Right atrium auricular region (tissue), 2 donors: ENCODE measurements around the gene RAE1. TPM values are rescaled to one million over a fixed set of nuclear protein-coding genes. Genes with fewer than 3 reads are reported as not detected.

Source experiments
- DNase-seq: peaks from one replicate; pipeline ENCODE4 v3.0.0-alpha.2; 2019; ENCODE audit warnings: low spot score
- H3K27ac ChIP-seq, 2 donors: fragments of 200-600 bp; sonication (generic); 1 replicate in 1 of 2; 2 replicates in 1 of 2; pipeline ENCODE4 v1.5.1; 2016 to 2019
- H3K27me3 ChIP-seq, 2 donors: fragments of 200-600 bp; sonication (generic); one replicate each; pipeline versions ENCODE4 v1.5.1 to v1.6.0; 2017 to 2019
- H3K36me3 ChIP-seq: fragments of 200-600 bp; sonication (generic); one replicate; pipeline ENCODE4 v1.5.1; 2016
- H3K4me1 ChIP-seq, 2 donors: fragments of 200-600 bp; sonication (generic); one replicate each; pipeline versions ENCODE4 v1.5.1 to v1.6.0; 2017 to 2019
- H3K4me3 ChIP-seq, 2 donors: fragments of 200-600 bp; sonication (generic); 1 replicate in 1 of 2; 2 replicates in 1 of 2; pipeline ENCODE4 v1.5.1; 2017 to 2019; ENCODE audit warnings: mild to moderate bottlenecking in 1 of 2, moderate library complexity in 1 of 2
- H3K9me3 ChIP-seq, 2 donors: fragments of 200-600 bp; sonication (generic); one replicate each; pipeline ENCODE4 v1.5.1; 2019
- total RNA-seq, 2 donors: library from RNA; depleted of rRNA; stranded (reverse); fragments of >200 nt; gene quantifications; one replicate each; pipeline ENCODE4 v1.1.0, GENCODE V29; 2016
- TF ChIP-seq, protein P1 (sequence below), 2 donors: fragments of 200-600 bp; sonication (generic); IDR thresholded peaks; one replicate each; pipeline ENCODE4 v1.5.1; 2019; ENCODE audit warnings: antibody characterized with exemption in 2 of 2

The RAE1 gene
- total RNA-seq, 2 donors from 2014 or later, result 11.6 to 11.8 TPM

DNA sequence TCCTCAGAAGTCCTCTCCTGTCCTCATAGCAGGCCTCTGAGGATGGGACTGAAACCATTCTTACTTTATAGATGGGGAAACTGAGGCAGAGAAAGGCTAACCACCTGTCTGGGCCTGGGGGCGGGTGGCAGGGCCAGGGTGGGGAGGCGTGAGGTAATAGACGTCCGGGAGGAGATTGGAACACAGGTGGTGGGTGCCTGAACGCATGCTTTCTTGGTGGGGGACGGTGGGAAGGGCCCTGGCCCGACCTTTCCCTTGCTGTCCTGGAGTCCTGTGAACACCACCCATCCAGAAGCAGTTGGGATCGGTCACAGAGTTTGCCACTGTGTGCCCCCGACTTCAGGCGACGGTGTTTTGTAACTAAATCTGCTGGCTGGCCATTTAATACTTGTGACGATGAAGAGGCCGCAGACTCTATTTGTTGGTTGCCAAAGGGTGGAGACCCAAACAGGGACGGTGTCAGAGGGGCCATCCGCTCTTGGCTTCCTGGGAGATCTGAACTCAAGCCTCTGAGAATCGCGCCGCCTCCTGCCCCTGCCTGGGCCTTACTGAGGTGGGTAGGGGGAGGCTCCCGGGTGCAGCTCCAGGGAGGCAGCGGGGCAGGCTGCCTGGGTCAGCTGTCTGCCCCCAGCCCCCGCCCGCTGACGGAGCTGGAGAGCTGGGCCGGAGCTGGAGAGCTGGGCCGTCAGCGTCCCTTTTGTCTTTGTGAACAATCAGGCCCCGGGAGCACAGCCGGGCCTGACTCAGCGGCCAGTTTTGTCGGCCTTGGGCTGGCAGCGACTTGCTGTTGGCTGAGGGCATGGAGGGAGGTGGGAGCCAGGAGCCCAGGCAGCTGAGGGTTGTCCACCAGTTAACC is 44.3 kb downstream of the RAE1 start:
- TF ChIP-seq, protein P1, sequence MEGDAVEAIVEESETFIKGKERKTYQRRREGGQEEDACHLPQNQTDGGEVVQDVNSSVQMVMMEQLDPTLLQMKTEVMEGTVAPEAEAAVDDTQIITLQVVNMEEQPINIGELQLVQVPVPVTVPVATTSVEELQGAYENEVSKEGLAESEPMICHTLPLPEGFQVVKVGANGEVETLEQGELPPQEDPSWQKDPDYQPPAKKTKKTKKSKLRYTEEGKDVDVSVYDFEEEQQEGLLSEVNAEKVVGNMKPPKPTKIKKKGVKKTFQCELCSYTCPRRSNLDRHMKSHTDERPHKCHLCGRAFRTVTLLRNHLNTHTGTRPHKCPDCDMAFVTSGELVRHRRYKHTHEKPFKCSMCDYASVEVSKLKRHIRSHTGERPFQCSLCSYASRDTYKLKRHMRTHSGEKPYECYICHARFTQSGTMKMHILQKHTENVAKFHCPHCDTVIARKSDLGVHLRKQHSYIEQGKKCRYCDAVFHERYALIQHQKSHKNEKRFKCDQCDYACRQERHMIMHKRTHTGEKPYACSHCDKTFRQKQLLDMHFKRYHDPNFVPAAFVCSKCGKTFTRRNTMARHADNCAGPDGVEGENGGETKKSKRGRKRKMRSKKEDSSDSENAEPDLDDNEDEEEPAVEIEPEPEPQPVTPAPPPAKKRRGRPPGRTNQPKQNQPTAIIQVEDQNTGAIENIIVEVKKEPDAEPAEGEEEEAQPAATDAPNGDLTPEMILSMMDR (IDR thresholded peaks at IDR 0.05), result no peak
- DNase-seq, result peak; percentile 88
- H3K36me3 ChIP-seq, result peaks cover 46% of the 10 kb centered on the region
- H3K9me3 ChIP-seq, result no peaks in the 10 kb centered on the region
- H3K27me3 ChIP-seq, result no peaks in the 10 kb centered on the region
- peaks cover 3 to 90% of the 10 kb centered on the region in 2 donors for H3K4me1 ChIP-seq
- H3K27ac ChIP-seq, result peak overlapping the region; percentile 92 to 96
- H3K4me3 ChIP-seq, result peak overlapping the region; percentile 17 to 79

DNA sequence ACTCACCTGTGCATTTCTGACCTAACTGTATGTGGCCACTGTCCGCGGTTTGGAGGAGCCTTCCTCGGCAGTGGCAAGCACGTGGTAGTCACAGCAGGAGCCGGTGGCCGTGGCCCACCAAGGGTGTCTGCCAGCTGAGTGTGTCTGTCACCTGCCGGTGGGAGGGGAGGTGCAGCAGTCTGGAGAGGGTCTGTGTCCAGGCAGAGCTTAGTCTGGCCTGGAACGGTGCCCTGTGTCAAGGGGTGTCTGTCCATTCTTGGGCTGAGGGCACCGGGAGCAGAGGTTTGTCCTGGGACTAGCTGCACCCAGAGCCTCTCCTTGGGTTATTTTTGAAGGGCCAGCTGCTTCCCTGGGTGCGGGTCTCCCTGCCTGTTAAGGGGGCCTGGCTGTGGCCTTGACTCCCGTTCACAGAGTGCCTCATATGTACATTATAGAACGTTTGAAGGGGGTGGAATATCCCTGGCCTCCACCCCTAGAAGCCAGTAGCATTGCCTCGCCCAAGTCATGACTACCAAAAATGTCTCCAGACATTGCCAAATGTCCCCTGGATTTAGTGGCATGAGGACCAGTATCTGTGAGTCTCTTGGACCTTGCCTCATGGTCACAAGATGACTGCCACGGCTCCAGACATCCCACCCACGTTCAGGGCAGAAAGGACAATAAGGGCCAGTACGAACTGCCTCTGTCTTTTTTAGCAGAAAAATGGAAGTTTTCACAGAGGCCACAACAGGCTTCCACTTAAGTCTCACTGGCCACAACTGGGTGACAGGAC is 45.3 kb downstream of the RAE1 start:
- H3K27me3 ChIP-seq, result no peaks in the 10 kb centered on the region
- no peaks in the 10 kb centered on the region for H3K9me3 ChIP-seq
- H3K27ac ChIP-seq, result peak overlapping the region; percentile 92 to 96
- peak overlapping the region; percentile 3 to 79 for H3K4me3 ChIP-seq
- peaks cover 56% of the 10 kb centered on the region for H3K36me3 ChIP-seq
- TF ChIP-seq, protein P1 (IDR thresholded peaks at IDR 0.05), result no peak
- no peak for DNase-seq
- peaks cover 3 to 93% of the 10 kb centered on the region in 2 donors for H3K4me1 ChIP-seq

DNA sequence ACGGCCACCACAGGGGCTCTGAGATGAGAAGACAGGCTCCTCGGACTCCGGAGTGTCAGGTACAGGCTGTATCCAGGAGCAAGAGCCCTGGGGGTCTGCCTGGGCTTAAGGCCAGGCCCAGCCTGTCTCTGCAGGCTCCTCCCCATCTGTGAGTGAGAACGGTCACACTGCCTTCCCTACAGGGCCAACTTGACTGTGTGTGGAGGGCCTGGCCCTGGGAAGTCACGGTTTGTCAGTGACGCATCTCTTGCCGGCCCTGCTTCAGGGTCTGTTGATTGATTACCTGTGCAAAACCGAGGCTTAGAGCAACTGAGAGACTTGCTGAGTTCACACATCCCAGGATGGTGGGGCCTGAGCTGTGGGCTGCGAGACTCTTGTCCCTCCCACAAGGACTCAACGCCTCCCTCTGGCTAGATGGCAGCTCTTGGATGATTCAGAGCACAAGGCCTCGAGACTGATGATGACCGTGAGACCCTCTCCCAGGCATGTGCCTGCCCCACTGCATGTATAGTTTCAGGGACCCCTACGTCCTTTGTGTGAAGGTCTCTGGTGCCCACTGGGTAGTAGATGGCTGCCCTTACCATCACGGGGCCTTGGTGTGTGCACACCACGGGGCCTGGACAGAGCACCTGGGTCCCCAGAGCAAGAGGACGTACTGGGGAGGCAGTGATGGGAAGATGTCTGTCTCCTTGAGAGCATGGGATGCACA is 46.1 kb downstream of the RAE1 start:
- H3K9me3 ChIP-seq, result no peaks in the 10 kb centered on the region
- H3K36me3 ChIP-seq, result peaks cover 64% of the 10 kb centered on the region
- no peaks in the 10 kb centered on the region for H3K27me3 ChIP-seq
- no peak overlapping the region for H3K4me3 ChIP-seq
- no peak for DNase-seq
- H3K27ac ChIP-seq, result peak overlapping the region; percentile 92 to 96
- TF ChIP-seq, protein P1 (IDR thresholded peaks at IDR 0.05), result no peak
- H3K4me1 ChIP-seq, result peaks cover 3 to 97% of the 10 kb centered on the region in 2 donors

DNA sequence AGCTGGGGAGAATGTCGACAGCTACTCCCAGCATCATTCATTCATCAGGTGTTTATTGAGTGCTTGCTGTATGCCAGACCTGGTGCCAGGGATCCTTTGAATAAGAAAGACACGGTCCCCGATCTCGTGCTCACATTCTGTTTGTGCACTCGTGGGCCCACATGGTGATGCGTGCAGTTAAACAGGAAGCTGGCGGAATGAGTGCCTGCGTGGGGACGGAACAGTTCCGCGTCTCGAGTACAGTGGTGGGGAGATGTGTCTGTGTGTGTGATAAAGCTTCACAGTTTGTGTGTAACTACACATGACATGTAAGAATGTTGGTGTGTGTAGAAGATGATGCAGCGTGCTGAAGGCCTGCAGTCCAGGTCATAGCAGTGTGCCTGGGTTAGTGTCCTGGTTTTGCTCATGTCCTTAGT is 46.6 kb downstream of the RAE1 start:
- Histone ChIP-seq H3K36me3 (peaks cover 69% of the 10 kb centered on the region), H3K4me3 (no peak overlapping the region)
- no peak for DNase-seq

DNA sequence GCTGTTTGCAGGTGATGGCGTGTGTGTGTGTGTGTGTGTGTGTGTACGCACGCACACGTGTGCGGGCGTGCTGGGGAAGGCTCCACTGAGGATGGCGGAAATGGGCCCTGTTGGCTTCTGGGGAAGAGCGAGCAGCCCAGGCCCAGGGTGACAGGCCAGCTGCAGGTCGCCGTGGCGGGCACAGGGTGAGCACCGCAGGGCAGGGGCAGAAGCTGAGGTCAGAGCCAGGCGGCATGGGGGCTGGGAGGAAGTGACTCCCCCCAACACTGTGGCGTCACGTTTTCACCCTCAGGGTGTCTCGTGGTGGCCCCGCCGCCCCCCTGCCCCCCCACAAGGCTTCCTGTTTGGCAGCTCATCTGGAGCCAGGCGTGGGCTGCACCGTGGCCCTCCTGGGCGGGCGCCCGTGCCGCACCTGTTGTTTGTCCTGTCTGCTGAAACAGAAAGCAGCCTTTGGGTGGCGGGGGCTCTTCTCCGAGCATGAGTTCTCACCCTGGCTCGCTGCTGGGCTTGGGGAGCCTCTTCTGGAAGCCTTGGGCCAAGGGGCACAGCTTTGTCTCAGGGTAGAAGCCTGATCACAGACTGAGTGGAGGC is 47.3 kb downstream of the RAE1 start:
- H3K4me3 ChIP-seq, result peak overlapping the region in 1 of 2 donors; percentile 20
- no peak for DNase-seq
- H3K36me3 ChIP-seq, result peaks cover 69% of the 10 kb centered on the region

More for the DNA sequence above, 46.6 kb downstream of the RAE1 start:
- H3K9me3 ChIP-seq, result no peaks in the 10 kb centered on the region
- TF ChIP-seq, protein P1 (IDR thresholded peaks at IDR 0.05), result no peak
- H3K27me3 ChIP-seq, result no peaks in the 10 kb centered on the region
- H3K4me1 ChIP-seq, result peaks cover 0 to 96% of the 10 kb centered on the region in 2 donors
- H3K27ac ChIP-seq, result peak overlapping the region; percentile 92 to 96

More for the DNA sequence above, 47.3 kb downstream of the RAE1 start:
- Histone ChIP-seq H3K27me3 (no peaks in the 10 kb centered on the region), H3K27ac (peak overlapping the region; percentile 61 to 92), H3K4me1 (peaks cover 0 to 94% of the 10 kb centered on the region in 2 donors), H3K9me3 (no peaks in the 10 kb centered on the region)
- TF ChIP-seq, protein P1 (IDR thresholded peaks at IDR 0.05), result no peak
